NCI-H2171 treated with DMSO at 0.1 percent for 48 hours (cell line): ENCODE results near the gene MRGPRE.

Experiments
- DNase-seq: peaks from one replicate; lab custom pipeline; 2025; lab: John Stamatoyannopoulos, UW

Gene MRGPRE

GRCh38 chr11:3226846-3227567 lies 5.2 kb downstream of the MRGPRE start:
- no peak for DNase-seq

GRCh38 chr11:3225826-3226750 lies 6.1 kb downstream of the MRGPRE start:
- no peak for DNase-seq

- no peak for DNase-seq
Measured at GRCh38 chr11:3225159-3225758, 7.0 kb downstream of the MRGPRE start.

GRCh38 chr11:3224401-3225057 lies 7.7 kb downstream of the MRGPRE start:
- no peak for DNase-seq

- no peak for DNase-seq
Measured at GRCh38 chr11:3223932-3224381, 8.3 kb downstream of the MRGPRE start.

- peak; percentile 3 for DNase-seq
Measured at GRCh38 chr11:3222941-3223915, 9.0 kb downstream of the MRGPRE start.

GRCh38 chr11:3222003-3222855 lies 10.0 kb downstream of the MRGPRE start:
- DNase-seq, result no peak

GRCh38 chr11:3221408-3222002 lies 10.7 kb downstream of the MRGPRE start:
- DNase-seq, result no peak

GRCh38 chr11:3220521-3221407 lies 11.5 kb downstream of the MRGPRE start:
- no peak for DNase-seq

GRCh38 chr11:3220101-3220500 lies 12.1 kb downstream of the MRGPRE start:
- no peak for DNase-seq

GRCh38 chr11:3219281-3219892 lies 12.8 kb downstream of the MRGPRE start:
- no peak for DNase-seq

GRCh38 chr11:3218483-3219280 lies 13.5 kb downstream of the MRGPRE start, which contains the start of gene MRGPRG:
TSS of gene MRGPRG (minus strand) at chr11:3218813. CDS start at chr11:3218813, 0 bp downstream.
- DNase-seq, result no peak

GRCh38 chr11:3217818-3218482 lies 14.3 kb downstream of the MRGPRE start:
- no peak for DNase-seq

- DNase-seq, result no peak
Measured at GRCh38 chr11:3216027-3216525, 16.1 kb downstream of the MRGPRE start.

GRCh38 chr11:3215346-3216026 lies 16.7 kb downstream of the MRGPRE start:
- DNase-seq, result no peak

- DNase-seq, result no peak
Measured at GRCh38 chr11:3214420-3214699, 17.9 kb downstream of the MRGPRE start.
